HepG2 (cell line): ENCODE data around the gene LRRN2. TPM values are rescaled to one million over a fixed set of nuclear protein-coding genes. Genes with fewer than 3 reads are reported as not detected.

ENCODE experiments used
- ATAC-seq: fragments of 200-7000 bp; cut with Tn5 transposase; 3 replicates; pipeline ENCODE4 v1.9.1; 2020; ENCODE audit warnings: mild to moderate bottlenecking, moderate library complexity
- BruUV-seq: library from RNA; stranded (reverse); fragments of 400-500 nt; replicated peaks from 2 replicates; lab custom pipeline; 2021; lab: Mats Ljungman, UMichigan
- CTCF ChIA-PET: fragments of 300-600 bp; formaldehyde crosslinking; extraction: SDS; loops from one replicate; lab custom pipeline; 2021; ENCODE audit warnings: low total read pairs, inconsistent platforms, low intra/inter-chr PET ratio; lab: Yijun Ruan, JAX
- POLR2A ChIA-PET: fragments of 350-600 bp; sonication (Branson Sonifier 250); formaldehyde crosslinking; loops from one replicate; lab custom pipeline; 2020; ENCODE audit warnings: antibody characterized with exemption, inconsistent platforms; lab: Yijun Ruan, JAX
- DNase-seq: peaks from one replicate; pipeline ENCODE4 v3.0.0-alpha.2; 2015; ENCODE audit warnings: low spot score
- FAIRE-seq: peaks from 3 replicates; lab custom pipeline; 2011; peaks lifted over from hg19 to GRCh38; lab: Jason Lieb, UNC
- H2AFZ ChIP-seq: one replicate; pipeline ENCODE4 v1.6.1; 2011; ENCODE audit warnings: low read length, inconsistent platforms
- H3K27ac ChIP-seq: fragments of 300-600 bp; 3 replicates; pipeline ENCODE4 v1.8.0; 2011; ENCODE audit warnings: mixed run types, mild to moderate bottlenecking, mixed read lengths, low read length, inconsistent platforms; ENCODE audit not compliant: insufficient read depth; ENCODE audit errors: extremely low read length
- H3K27me3 ChIP-seq, 2 experiments: fragments of 200-600 bp in 1 of 2; 2 replicates in 1 of 2; 3 replicates in 1 of 2; pipeline versions ENCODE4 v1.6.0 to v1.8.0; 2011; ENCODE audit warnings: low read length in 2 of 2, mild to moderate bottlenecking in 2 of 2, moderate library complexity in 2 of 2, inconsistent platforms in 1 of 2; ENCODE audit not compliant: insufficient read depth in 2 of 2, control insufficient read depth in 1 of 2
- H3K36me3 ChIP-seq, 2 experiments: fragments of 200-600 bp in 1 of 2; replicated peaks in 1 of 2; 2 replicates in 1 of 2; 3 replicates in 1 of 2; pipeline versions ENCODE4 v1.5.1 to v1.8.0; 2011; ENCODE audit warnings: low read length in 2 of 2, inconsistent platforms in 1 of 2; ENCODE audit not compliant: insufficient read depth in 2 of 2, control insufficient read depth in 1 of 2
- H3K4me1 ChIP-seq: 2 replicates; pipeline ENCODE4 v1.5.1; 2012; ENCODE audit warnings: low read length, inconsistent platforms; ENCODE audit not compliant: insufficient read depth
- H3K4me2 ChIP-seq: 2 replicates; pipeline ENCODE4 v1.6.0; 2011; ENCODE audit warnings: low read depth, low read length, inconsistent platforms
- H3K4me3 ChIP-seq, 3 experiments: fragments of 200-600 bp in 1 of 3; sonication (generic), shearing (Covaris generic) in 1 of 3; replicated peaks in 1 of 3; 2 replicates each; pipeline ENCODE4 v1.5.1; 2011 to 2016; ENCODE audit warnings: low read length in 3 of 3, inconsistent platforms in 2 of 3, low read depth in 2 of 3, mild to moderate bottlenecking in 2 of 3, control low read depth in 1 of 3, mixed read lengths in 1 of 3; ENCODE audit not compliant: insufficient read depth in 1 of 3
- H3K79me2 ChIP-seq: one replicate; pipeline ENCODE4 v1.6.1; 2011; ENCODE audit warnings: low read length, inconsistent platforms; ENCODE audit not compliant: insufficient read depth
- H3K9ac ChIP-seq: 2 replicates; pipeline ENCODE4 v1.6.0; 2011; ENCODE audit warnings: mild to moderate bottlenecking, low read depth, low read length, inconsistent platforms; ENCODE audit not compliant: insufficient read depth
- H3K9me3 ChIP-seq: 2 replicates; pipeline ENCODE4 v1.5.1; 2012; ENCODE audit warnings: mild to moderate bottlenecking, low read length
- H4K20me1 ChIP-seq: 2 replicates; pipeline ENCODE4 v1.6.0; 2011; ENCODE audit warnings: inconsistent platforms, mild to moderate bottlenecking, low read length, moderate library complexity; ENCODE audit not compliant: insufficient read depth
- FOXJ3 ChIP-seq: sonication (generic); formaldehyde crosslinking; IDR thresholded peaks from 2 replicates; pipeline ENCODE4 v1.4.0; 2020; ENCODE audit warnings: missing genetic modification reagents, mild to moderate bottlenecking, borderline replicate concordance
- HNF4G ChIP-seq, 2 experiments: sonication (generic) in 1 of 2; formaldehyde crosslinking in 1 of 2; IDR thresholded peaks; 2 replicates each; pipeline versions ENCODE4 v1.4.0 to v1.6.1; 2011 to 2020; ENCODE audit warnings: borderline replicate concordance in 2 of 2, low read depth in 2 of 2, mild to moderate bottlenecking in 2 of 2, low read length in 1 of 2, missing genetic modification reagents in 1 of 2, moderate library complexity in 1 of 2
- KDM4B ChIP-seq: sonication (generic); formaldehyde crosslinking; IDR thresholded peaks from 2 replicates; pipeline ENCODE4 v1.4.0; 2020; ENCODE audit warnings: missing genetic modification reagents
- MATR3 ChIP-seq: sonication (generic); formaldehyde crosslinking; IDR thresholded peaks from 2 replicates; pipeline ENCODE4 v1.4.0; 2020; ENCODE audit warnings: missing genetic modification reagents
- MTA1 ChIP-seq: sonication (generic); formaldehyde crosslinking; IDR thresholded peaks from 2 replicates; pipeline ENCODE4 v1.4.0; 2020; ENCODE audit warnings: missing genetic modification reagents, mild to moderate bottlenecking, borderline replicate concordance
- NFYC ChIP-seq: IDR thresholded peaks from 2 replicates; pipeline ENCODE4 v1.6.1; 2016; ENCODE audit warnings: missing genetic modification reagents, missing compliant biosample characterization
- RFXAP ChIP-seq: sonication (generic); formaldehyde crosslinking; IDR thresholded peaks from 2 replicates; pipeline ENCODE4 v1.4.0; 2020; ENCODE audit warnings: missing genetic modification reagents, borderline replicate concordance
- XBP1 ChIP-seq: sonication (generic); formaldehyde crosslinking; IDR thresholded peaks from 2 replicates; pipeline ENCODE4 v1.5.0; 2020; ENCODE audit warnings: missing genetic modification reagents
- WGBS: methylation state at CpG from one replicate; pipeline ENCODE4 v1.1.6; 2017; ENCODE audit warnings: low lambda C conversion rate; 5-methylcytosine and 5-hydroxymethylcytosine counted together
- in situ Hi-C: cut with HindIII; loops from 2 replicates; pipeline ENCODE4 v1.10.0; 2017; ENCODE audit warnings: low pct_unique_long_range_greater_than_20kb; ENCODE audit not compliant: extremely low pct_ligation_motif_present
- intact Hi-C: fragments of 100-400 bp; cut with micrococcal nuclease; formaldehyde crosslinking; loops from one replicate; pipeline ENCODE4 v1.10.0; 2022; ENCODE audit not compliant: unreplicated experiment
- polyA plus RNA-seq, 8 experiments: library from polyadenylated mRNA; depleted of rRNA in 3 of 8; stranded (reverse) in 7 of 8; unstranded in 1 of 8; fragments of >200 nt; fragmentation: Illumina TruSeq in 4 of 8; extraction: Trizol in 4 of 8; gene quantifications; 2 replicates each; pipeline versions ENCODE4 v1.2.1 to v1.2.3, GENCODE V29; 2011 to 2016; ENCODE audit warnings: low read depth in 4 of 8, missing spikeins in 1 of 8, mixed read lengths in 1 of 8; ENCODE audit not compliant: insufficient read depth in 1 of 8
- total RNA-seq, 5 experiments: library from RNA; depleted of rRNA; stranded (reverse); fragments of >200 nt; fragmentation: Illumina TruSeq; extraction: Trizol; gene quantifications; 2 replicates each; pipeline ENCODE4 v1.2.3, GENCODE V29; 2016; ENCODE audit warnings: low read depth in 1 of 5
- TF ChIP-seq, protein P1 (sequence below): sonication (generic); formaldehyde crosslinking; IDR thresholded peaks from 2 replicates; pipeline ENCODE4 v1.8.0; 2022; ENCODE audit warnings: missing genetic modification reagents, mild to moderate bottlenecking, inconsistent platforms, borderline replicate concordance
- TF ChIP-seq, protein P2 (sequence below): IDR thresholded peaks from 2 replicates; pipeline ENCODE4 v1.6.1; 2012; ENCODE audit warnings: low read depth, low read length, improper control_type of control experiment
- TF ChIP-seq, protein P3 (sequence below): sonication (generic); formaldehyde crosslinking; IDR thresholded peaks from 2 replicates; pipeline ENCODE4 v1.4.0; 2020; ENCODE audit warnings: mild to moderate bottlenecking, missing genetic modification reagents

LRRN2 gene
- total and polyA plus RNA-seq, 2 of the 13 experiments (the other 11 are each of a cell fraction or from before 2014, with no cell fraction given) = not detected

DNA sequence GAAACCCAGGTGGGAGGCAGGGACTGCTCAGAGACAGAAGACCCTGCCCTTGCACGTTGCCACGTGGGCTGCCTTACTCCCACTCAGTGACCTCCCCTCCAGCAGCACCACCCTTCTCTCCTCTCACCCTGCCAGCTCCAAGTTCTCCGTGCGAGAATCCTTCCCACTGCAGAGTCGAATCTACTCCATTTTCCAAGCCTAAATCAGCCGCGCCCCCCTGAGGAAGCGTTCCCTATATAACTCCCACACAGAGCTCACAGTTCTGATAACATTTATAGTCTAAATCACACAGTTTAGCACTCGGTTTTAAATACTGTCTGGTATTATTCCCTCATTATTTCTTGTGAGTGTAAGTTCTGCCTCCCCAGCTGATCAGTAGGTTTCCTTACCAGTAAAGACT lies 7.7 kb downstream of the LRRN2 start:
- Histone ChIP-seq H3K9me3 (no peaks in the 10 kb centered on the region), H3K27ac (no peak overlapping the region), H3K4me1 (no peaks in the 10 kb centered on the region), H2AFZ (no peak overlapping the region), H4K20me1 (no peaks in the 10 kb centered on the region), H3K4me3 (no peak overlapping the region), H3K4me2 (no peak overlapping the region), H3K36me3 (no peaks in the 10 kb centered on the region), H3K79me2 (no peaks in the 10 kb centered on the region), H3K27me3 (peaks cover 6 to 16% of the 10 kb centered on the region in 2 experiments; a peak in 4 of 5 replicates), H3K9ac (no peak overlapping the region)
- intact Hi-C loops = no loop called here
- CTCF ChIA-PET = no interaction called here
- DNase-seq (no peak), ATAC-seq (no peak), FAIRE-seq (no peak)
- in situ Hi-C loops = no loop called here
- POLR2A ChIA-PET = no interaction called here
- TF ChIP-seq KDM4B (no peak), HNF4G (IDR thresholded peaks at IDR 0.05; ENCODE audit: borderline replicate concordance, low read depth, low read length) (no peak), HNF4G (CRISPR knock-in tag; IDR thresholded peaks at IDR 0.05; ENCODE audit: borderline replicate concordance, low read depth) (no peak), FOXJ3 (CRISPR knock-in tag) (no peak), MATR3 (CRISPR knock-in tag) (no peak), NFYC (CRISPR knock-in tag) (no peak), XBP1 (CRISPR knock-in tag) (no peak), RFXAP (CRISPR knock-in tag) (no peak), MTA1 (CRISPR knock-in tag) (no peak)
- TF ChIP-seq, protein P1, sequence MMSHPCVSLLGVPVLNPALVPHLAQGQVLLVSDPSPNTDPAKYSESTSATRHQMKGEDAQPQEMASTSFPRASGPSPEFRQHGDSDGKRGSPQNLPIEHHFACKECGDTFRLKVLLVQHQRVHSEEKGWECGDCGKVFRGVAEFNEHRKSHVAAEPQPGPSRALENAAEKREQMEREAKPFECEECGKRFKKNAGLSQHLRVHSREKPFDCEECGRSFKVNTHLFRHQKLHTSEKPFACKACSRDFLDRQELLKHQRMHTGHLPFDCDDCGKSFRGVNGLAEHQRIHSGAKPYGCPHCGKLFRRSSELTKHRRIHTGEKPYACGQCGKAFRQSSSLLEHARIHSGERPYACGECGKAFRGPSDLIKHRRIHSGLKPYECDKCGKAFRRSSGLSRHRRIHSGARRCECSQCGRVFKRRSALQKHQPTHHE (CRISPR knock-in tag) = no peak
- TF ChIP-seq, protein P2, sequence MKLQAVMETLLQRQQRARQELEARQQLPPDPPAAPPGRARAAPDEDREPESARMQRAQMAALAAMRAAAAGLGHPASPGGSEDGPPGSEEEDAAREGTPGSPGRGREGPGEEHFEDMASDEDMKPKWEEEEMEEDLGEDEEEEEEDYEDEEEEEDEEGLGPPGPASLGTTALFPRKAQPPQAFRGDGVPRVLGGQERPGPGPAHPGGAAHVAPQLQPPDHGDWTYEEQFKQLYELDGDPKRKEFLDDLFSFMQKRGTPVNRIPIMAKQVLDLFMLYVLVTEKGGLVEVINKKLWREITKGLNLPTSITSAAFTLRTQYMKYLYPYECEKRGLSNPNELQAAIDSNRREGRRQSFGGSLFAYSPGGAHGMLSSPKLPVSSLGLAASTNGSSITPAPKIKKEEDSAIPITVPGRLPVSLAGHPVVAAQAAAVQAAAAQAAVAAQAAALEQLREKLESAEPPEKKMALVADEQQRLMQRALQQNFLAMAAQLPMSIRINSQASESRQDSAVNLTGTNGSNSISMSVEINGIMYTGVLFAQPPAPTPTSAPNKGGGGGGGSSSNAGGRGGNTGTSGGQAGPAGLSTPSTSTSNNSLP = no peak
- TF ChIP-seq, protein P3, sequence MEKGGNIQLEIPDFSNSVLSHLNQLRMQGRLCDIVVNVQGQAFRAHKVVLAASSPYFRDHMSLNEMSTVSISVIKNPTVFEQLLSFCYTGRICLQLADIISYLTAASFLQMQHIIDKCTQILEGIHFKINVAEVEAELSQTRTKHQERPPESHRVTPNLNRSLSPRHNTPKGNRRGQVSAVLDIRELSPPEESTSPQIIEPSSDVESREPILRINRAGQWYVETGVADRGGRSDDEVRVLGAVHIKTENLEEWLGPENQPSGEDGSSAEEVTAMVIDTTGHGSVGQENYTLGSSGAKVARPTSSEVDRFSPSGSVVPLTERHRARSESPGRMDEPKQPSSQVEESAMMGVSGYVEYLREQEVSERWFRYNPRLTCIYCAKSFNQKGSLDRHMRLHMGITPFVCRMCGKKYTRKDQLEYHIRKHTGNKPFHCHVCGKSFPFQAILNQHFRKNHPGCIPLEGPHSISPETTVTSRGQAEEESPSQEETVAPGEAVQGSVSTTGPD (CRISPR knock-in tag) = no peak
- BruUV-seq = no TSS peak
- 54% methylated on average over 7 of the region's 9 CpGs for WGBS
